ENCODE results near the gene ENOX1. TPM values are rescaled to one million over a fixed set of nuclear protein-coding genes. Genes with fewer than 3 reads are reported as not detected.

The ENOX1 gene
- total and polyA plus RNA-seq, 2 of the 8 experiments (the other 6 are each of a cell fraction or from before 2014, with no cell fraction given): 0.23 to 0.37 TPM

DNA sequence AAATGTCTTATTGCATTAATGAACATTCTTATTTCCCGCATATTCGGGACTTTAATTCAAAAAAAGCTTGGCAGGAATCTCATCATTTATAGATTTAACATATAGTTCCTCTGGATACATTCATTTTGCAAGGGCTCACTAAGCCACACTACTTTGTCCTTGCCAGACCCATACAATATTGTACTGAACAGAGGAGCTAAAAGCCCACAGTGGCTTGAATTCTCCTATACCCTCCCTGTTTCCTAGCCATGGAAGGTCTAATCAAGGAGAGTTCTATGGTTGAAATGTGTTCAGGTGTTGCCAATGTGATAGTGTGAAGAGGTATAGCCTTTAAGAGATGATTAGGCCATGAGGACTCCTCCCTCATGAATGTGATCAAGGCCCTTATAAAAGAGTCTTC lies 298.9 kb downstream of the ENOX1 start:
- FAIRE-seq: no peak
- H4K8ac ChIP-seq (ENCODE audit: extremely low read depth, insufficient read depth, low read length): no peak overlapping the region
- no peak overlapping the region for H2AK5ac ChIP-seq (ENCODE audit: low read depth, low read length)
- no peaks in the 10 kb centered on the region for H3K27me3 ChIP-seq (replicated peaks in 1 of 4; ENCODE audit: control insufficient read depth in 3 of 4, extremely low read depth in 1 of 4, insufficient read depth in 3 of 4, low read length in 3 of 4)
- H3K56ac ChIP-seq (replicated peaks; ENCODE audit: insufficient read length, low read depth, low read length): no peak overlapping the region
- DNase-seq (ENCODE audit: low read depth in 1 of 2, low spot score in 2 of 2): no peak
- H2BK15ac ChIP-seq (ENCODE audit: low read length): no peak overlapping the region
- H3K23me2 ChIP-seq (ENCODE audit: low read depth, low read length): no peaks in the 10 kb centered on the region
- CTCF ChIA-PET (ENCODE audit: partially characterized antibody): no interaction called here
- no peak overlapping the region for H3K18ac ChIP-seq (ENCODE audit: extremely low read depth, low read length)
- H3K4me1 ChIP-seq (replicated peaks in 1 of 4; ENCODE audit: control insufficient read depth in 3 of 4, insufficient read depth in 4 of 4, low read length in 3 of 4): no peaks in the 10 kb centered on the region
- no peak overlapping the region for H4K91ac ChIP-seq (replicated peaks; ENCODE audit: insufficient read length, low read length)
- no peaks in the 10 kb centered on the region for H3K79me2 ChIP-seq (ENCODE audit: control insufficient read depth in 1 of 2, insufficient read depth in 2 of 2, low read length in 2 of 2)
- no peak overlapping the region for H3K4ac ChIP-seq (replicated peaks; ENCODE audit: insufficient read length, low read depth, low read length)
- no peak overlapping the region for H2BK120ac ChIP-seq (replicated peaks; ENCODE audit: low read depth, low read length)
- H3K36me3 ChIP-seq (ENCODE audit: control insufficient read depth in 2 of 4, insufficient read depth in 4 of 4, low read length in 3 of 4): no peaks in the 10 kb centered on the region
- H2AFZ ChIP-seq (ENCODE audit: low read length): no peak overlapping the region
- POLR2A ChIA-PET (ENCODE audit: partially characterized antibody): no interaction called here
- no peaks in the 10 kb centered on the region for H3K79me1 ChIP-seq (ENCODE audit: low read depth, low read length)
- WGBS, 2 experiments (ENCODE audit: extremely low coverage in 1 of 2, insufficient coverage in 1 of 2, insufficient read length in 1 of 2, insufficient replicate concordance in 2 of 2, low coverage in 1 of 2, low lambda C conversion rate in 2 of 2, missing lambda C conversion rate in 1 of 2): 90% methylated on average over 2 of the region's 2 CpGs; no CpG with 5 or more reads in 1 of the 2 experiments
- H4K5ac ChIP-seq (ENCODE audit: insufficient read length, low read depth, low read length): no peak overlapping the region
- TF ChIP-seq TBP (IDR thresholded peaks at IDR 0.05; ENCODE audit: low read depth, low read length) (no peak), CHD2 (IDR thresholded peaks at IDR 0.05; ENCODE audit: low read length) (no peak), CHD1 (IDR thresholded peaks at IDR 0.05; ENCODE audit: low read depth, low read length) (no peak), TAF1 (IDR thresholded peaks at IDR 0.05; ENCODE audit: low read depth, low read length) (no peak), ATF3 (IDR thresholded peaks at IDR 0.05; ENCODE audit: insufficient read depth, low read depth, low read length) (no peak)
- no peak overlapping the region for H3K4me2 ChIP-seq (ENCODE audit: insufficient read depth in 1 of 2, low read depth in 2 of 2, low read length in 2 of 2)
- H3K4me3 ChIP-seq (ENCODE audit: extremely low read depth in 1 of 4, insufficient read depth in 2 of 4, low read depth in 3 of 4, low read length in 4 of 4): no peak overlapping the region
- no peaks in the 10 kb centered on the region for H4K20me1 ChIP-seq (replicated peaks in 1 of 2; ENCODE audit: control insufficient read depth in 1 of 2, insufficient read depth in 2 of 2, low read length in 2 of 2)
- H2BK12ac ChIP-seq (ENCODE audit: low read depth, low read length): no peak overlapping the region
- no peak overlapping the region for H3K14ac ChIP-seq (ENCODE audit: insufficient read length)
- H2BK5ac ChIP-seq (ENCODE audit: low read depth, low read length): no peak overlapping the region
- no peak overlapping the region for H3K23ac ChIP-seq (ENCODE audit: insufficient read length)
- no peak overlapping the region for H3K9ac ChIP-seq (replicated peaks in 1 of 4; ENCODE audit: extremely low read depth in 1 of 4, low read depth in 3 of 4, low read length in 3 of 4)
- H2BK20ac ChIP-seq (ENCODE audit: low read length): no peak overlapping the region
- H3K9me3 ChIP-seq (ENCODE audit: insufficient read depth in 2 of 2, low read depth in 1 of 2, low read length in 1 of 2): no peaks in the 10 kb centered on the region
- no peak overlapping the region for H3K27ac ChIP-seq (ENCODE audit: low read depth, low read length)

Data from H1 (cell line).